Thyroid gland (tissue), 4 donors: ENCODE measurements around the gene COX6A2.

Experiments used
- POLR2A ChIP-seq, 2 donors: fragments of 450-650 bp; IDR thresholded peaks; one replicate each; pipeline ENCODE4 v1.6.1; 2017; ENCODE audit warnings: antibody characterized with exemption in 2 of 2, mild to moderate bottlenecking in 2 of 2, moderate library complexity in 1 of 2
- TF ChIP-seq, protein P1 (sequence below), 6 experiments: fragments of 200-600 bp in 3 of 6; fragments of 450-650 bp in 3 of 6; sonication (generic) in 3 of 6; IDR thresholded peaks; one replicate each; pipeline ENCODE4 v1.5.1; 2016 to 2019; ENCODE audit warnings: antibody characterized with exemption in 6 of 6, mild to moderate bottlenecking in 2 of 6, inconsistent platforms in 1 of 6, moderate library complexity in 1 of 6

- TF ChIP-seq, protein P1, sequence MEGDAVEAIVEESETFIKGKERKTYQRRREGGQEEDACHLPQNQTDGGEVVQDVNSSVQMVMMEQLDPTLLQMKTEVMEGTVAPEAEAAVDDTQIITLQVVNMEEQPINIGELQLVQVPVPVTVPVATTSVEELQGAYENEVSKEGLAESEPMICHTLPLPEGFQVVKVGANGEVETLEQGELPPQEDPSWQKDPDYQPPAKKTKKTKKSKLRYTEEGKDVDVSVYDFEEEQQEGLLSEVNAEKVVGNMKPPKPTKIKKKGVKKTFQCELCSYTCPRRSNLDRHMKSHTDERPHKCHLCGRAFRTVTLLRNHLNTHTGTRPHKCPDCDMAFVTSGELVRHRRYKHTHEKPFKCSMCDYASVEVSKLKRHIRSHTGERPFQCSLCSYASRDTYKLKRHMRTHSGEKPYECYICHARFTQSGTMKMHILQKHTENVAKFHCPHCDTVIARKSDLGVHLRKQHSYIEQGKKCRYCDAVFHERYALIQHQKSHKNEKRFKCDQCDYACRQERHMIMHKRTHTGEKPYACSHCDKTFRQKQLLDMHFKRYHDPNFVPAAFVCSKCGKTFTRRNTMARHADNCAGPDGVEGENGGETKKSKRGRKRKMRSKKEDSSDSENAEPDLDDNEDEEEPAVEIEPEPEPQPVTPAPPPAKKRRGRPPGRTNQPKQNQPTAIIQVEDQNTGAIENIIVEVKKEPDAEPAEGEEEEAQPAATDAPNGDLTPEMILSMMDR (IDR thresholded peaks at IDR 0.05) = no peak
- no peak for TF ChIP-seq POLR2A (IDR thresholded peaks at IDR 0.05)
Measured at GRCh38 chr16:31436221-31437045, 8.3 kb upstream of the COX6A2 start.
